ENCODE results near the gene CTCF.
"Not testable (repeated sequence)": the region's sequence is repeated elsewhere in the genome, so short reads cannot be mapped to it uniquely, and the experiment has no call there.

The CTCF gene

GRCh38 chr16:67562526-67562917 lies at the start of gene CTCF:
CTCF (plus strand) TSS chr16:67562526; CDS start chr16:67610833, 48,307 bp downstream.
- DNase-seq, result no peak

DNA sequence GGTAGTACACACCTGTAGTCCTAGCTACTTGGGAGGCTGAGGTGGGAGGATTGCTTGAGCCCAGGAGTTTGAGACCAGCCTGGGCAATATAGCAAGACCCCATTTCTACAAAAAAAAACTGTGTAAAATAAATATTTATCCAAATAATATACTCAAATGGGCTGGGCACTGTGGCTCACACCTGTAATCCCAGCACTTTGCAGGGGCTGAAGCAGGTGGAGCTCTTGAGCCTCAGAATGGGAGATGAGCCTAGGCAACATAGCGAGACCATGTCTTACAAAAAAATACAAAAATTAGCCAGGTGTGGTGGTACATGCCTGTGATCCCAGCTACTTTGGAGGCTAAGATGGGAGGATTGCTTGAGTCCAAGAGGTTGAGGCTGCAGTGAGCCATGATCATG lies 48.4 kb upstream of the CTCF start:
- DNase-seq, result not testable (repeated sequence)

DNA sequence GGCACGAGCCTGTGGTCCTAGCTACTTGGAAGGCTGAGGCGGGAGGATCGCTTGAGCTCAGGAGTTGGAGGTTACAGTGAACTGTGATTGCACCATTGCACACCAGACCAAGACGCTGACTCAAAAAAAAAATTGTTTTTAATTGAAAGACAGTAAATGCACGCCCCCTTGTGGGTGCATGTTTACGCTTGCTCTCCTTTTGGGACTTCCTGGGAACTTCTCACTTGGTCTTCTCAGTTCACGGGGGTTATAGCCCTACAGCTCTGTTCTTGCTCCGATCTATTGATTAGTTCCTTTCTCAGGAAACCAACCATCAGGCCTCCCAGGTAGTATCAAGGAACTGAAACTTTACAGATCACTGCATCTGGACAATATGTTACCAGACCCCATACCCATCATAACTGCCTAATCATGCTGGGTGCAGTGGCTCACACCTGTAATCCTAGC lies 47.9 kb upstream of the CTCF start:
- DNase-seq, result no peak

GRCh38 chr16:67516296-67517154 lies 45.8 kb upstream of the CTCF start:
- no peak for DNase-seq

GRCh38 chr16:67517155-67517445 lies 45.2 kb upstream of the CTCF start:
- DNase-seq, result no peak

GRCh38 chr16:67517661-67518423 lies 44.5 kb upstream of the CTCF start:
- no peak for DNase-seq

DNA sequence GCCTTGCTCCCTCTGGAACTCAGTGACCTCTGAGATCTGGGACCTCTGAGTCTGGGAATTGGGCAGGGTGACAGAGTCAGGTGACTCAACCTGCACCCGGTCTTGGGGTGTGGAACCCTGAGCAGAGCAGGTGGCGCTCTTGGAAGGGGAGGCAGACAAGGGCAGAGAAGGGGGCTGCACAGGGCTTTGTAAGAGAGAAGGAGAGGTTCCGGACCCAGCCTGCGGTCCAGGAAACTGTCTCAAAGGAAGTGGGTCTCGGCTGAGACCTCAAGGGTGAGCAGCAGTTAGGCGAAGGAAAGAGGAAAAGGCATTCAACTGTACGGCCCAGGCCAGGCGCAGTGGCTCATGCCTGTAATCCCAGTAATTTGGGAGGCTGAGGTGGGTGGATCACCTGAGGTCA lies 43.6 kb upstream of the CTCF start:
- no peak for DNase-seq

DNA sequence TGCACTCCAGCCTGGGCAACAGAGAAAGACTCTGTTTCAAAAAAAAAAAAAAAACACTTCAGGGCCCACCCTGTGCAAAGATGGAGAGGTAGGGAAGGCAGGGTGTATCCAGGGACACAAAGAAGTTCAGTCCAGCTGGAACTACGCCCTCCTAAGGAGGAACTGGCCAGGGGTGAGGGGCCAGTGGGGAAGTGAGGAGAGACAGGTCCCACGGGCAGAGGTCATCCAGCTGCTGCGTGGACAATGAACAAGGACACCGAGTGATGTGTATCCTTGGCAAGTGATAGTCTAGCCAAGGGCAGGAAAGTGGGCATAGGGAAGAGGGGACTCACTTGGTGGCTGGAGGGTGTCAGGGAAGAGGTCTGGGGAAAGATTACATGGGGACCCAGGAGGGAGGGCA lies 43.1 kb upstream of the CTCF start:
- no peak for DNase-seq

DNA sequence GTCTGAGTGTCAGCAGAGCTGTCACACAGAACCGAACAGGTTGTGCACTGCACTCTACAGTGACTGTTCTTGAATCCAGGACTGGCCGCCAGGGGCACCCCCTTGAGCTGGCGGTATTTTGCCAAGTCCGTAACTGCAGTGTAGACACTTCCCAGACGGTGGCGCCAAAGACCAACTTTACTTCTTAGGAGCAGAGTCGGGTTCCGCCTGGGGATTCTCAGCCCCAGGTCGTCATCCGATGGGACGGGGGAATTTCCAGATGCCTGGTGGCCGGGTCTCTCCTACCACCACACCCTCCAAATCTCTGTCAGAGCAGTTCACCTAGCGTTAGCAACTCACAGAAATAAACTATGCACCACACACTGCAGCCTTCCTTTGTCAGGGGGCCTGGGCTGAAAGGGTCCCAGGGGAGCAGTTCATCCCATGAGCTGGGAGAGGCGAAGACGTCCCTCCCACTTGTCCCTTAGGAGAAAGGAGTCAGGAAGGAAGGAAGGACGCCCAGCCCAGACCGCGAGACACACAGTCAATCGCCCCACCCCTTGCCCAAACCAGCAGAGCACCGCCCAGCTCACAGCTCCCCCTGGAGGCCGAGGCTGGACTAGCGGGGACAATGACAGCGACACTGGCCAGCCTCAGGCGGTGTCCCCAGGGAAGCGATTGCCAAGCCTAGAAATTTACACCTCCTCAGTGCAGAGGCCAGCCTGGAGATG lies 41.1 kb upstream of the CTCF start:
- DNase-seq, result peak; percentile 68

GRCh38 chr16:67525176-67525860 lies 37.0 kb upstream of the CTCF start:
- DNase-seq, result no peak

GRCh38 chr16:67526149-67526791 lies 36.1 kb upstream of the CTCF start:
- no peak for DNase-seq

- DNase-seq, result no peak
These were observed 34.0 kb upstream of the CTCF start, which contains the start of gene RIPOR1 for GRCh38 chr16:67528222-67528869. RIPOR1 (plus strand) TSS chr16:67528829; CDS start chr16:67538447, 9,618 bp downstream.

- no peak for DNase-seq
These were observed 33.3 kb upstream of the CTCF start for GRCh38 chr16:67528870-67529581.

GRCh38 chr16:67529582-67530012 lies 32.7 kb upstream of the CTCF start:
- no peak for DNase-seq

- DNase-seq, result no peak
These were observed 32.0 kb upstream of the CTCF start for GRCh38 chr16:67530013-67530939.

DNA sequence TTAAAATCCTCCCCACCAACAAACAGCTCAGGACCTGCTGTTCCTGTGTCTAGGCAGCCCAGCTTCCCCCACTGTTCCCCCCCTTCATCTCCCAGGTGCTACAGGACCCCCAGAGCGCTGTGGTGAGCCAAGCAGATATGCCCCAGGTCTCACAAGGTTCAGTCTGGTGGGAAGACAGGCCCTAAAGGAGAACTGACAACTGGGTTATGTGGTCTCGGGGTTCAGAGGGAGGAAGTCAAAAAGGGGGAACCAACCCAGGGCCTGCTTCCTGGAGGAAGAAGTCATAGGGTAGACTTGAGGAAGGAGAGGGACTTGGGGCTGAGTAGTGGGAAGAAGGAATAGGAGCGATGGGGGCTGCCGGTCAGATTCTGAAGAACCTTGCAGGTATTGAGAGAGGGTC lies 31.1 kb upstream of the CTCF start:
- no peak for DNase-seq

- DNase-seq, result no peak
These were observed 29.2 kb upstream of the CTCF start for GRCh38 chr16:67533024-67533560.

DNA sequence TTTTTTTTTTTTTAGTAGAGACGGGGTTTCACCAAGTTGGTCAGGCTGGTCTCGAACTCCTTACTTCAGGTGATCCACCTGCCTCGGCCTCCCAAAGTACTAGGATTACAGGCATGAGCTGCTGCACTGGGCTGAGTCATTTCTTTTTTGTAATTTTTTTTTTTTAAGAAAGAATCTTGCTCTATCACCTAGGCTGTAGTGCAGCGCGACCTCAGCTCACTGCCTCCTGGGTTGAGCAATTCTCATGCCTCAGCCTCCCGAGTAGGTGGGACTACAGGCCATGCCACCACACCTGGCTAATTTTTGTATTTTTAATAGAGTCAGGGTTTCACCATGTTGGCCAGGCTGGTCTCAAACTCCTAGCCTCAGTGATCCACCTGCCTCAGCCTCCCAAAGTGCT lies 28.3 kb upstream of the CTCF start:
- DNase-seq, result not testable (repeated sequence)

DNA sequence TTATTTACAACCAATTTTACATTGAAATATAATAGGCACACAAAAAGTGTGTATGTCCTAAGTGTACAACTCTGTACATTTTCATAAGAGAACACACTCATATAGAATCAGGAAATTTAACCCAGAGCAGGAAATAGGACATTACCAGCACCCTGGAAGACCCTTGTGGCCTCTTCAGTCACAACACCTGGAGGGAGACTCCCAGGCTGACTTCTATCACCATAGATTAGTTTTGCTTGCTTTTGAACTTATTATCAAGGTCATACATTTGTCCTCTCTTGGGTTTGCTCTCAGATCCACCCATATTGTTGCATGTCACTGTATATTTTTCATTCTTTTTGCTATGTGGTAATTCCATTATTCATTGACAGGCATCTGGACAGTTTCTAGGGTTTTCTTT lies 27.9 kb upstream of the CTCF start:
- no peak for DNase-seq

DNA sequence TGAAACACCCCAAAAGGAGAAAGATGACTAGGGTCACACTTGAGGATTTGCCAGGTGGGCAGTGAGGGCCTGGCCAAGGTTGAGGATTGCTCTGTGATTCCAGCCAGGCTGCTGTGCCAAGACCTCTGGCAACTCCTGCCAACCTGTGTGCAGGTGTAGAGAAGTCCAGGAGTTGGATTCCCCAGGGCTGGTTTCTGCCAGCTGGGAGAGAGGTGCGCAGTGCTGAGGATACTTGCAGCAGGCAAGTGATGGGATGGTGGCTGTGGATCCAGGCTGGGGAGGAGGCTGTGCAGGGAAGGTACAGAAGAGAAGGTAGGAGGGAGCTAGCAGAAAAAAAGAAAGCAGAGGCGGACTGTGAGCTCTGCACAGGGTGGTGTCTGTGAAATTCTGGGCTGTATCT lies 27.1 kb upstream of the CTCF start:
- no peak for DNase-seq
